WTC11 (cell line): ENCODE data around the gene LARGE1. TPM values are rescaled to one million over a fixed set of nuclear protein-coding genes. Genes with fewer than 3 reads are reported as not detected.

Source experiments
- ATAC-seq: fragments of 200-7000 bp; cut with Tn5 transposase; 2 replicates; pipeline ENCODE4 v1.10.0; 2021; ENCODE audit warnings: mild to moderate bottlenecking, moderate library complexity
- CTCF ChIA-PET: fragments of 300-600 bp; sonication (Branson Sonifier 250); formaldehyde crosslinking; loops from one replicate; lab custom pipeline; 2021; ENCODE audit warnings: antibody characterized with exemption; lab: Charles Lee
- POLR2A ChIA-PET: fragments of 350-600 bp; sonication (Branson Sonifier 250); formaldehyde crosslinking; loops from one replicate; lab custom pipeline; 2021; ENCODE audit warnings: antibody characterized with exemption; lab: Charles Lee
- DNase-seq: peaks from one replicate; pipeline ENCODE4 v3.0.0; 2021; ENCODE audit warnings: low spot score
- H3K27ac Mint-ChIP-seq: 2 replicates; pipeline ENCODE4 v1.8.0; 2021; ENCODE audit warnings: mixed read lengths
- H3K27me3 Mint-ChIP-seq: 2 replicates; pipeline ENCODE4 v1.8.0; 2021; ENCODE audit warnings: low read depth, mild to moderate bottlenecking, moderate library complexity, mixed read lengths
- H3K36me3 Mint-ChIP-seq: 2 replicates; pipeline ENCODE4 v1.8.0; 2021; ENCODE audit warnings: mixed read lengths
- H3K4me1 Mint-ChIP-seq: 2 replicates; pipeline ENCODE4 v1.8.0; 2022; ENCODE audit warnings: mixed read lengths
- H3K4me3 Mint-ChIP-seq: 2 replicates; pipeline ENCODE4 v1.8.0; 2021; ENCODE audit warnings: mild to moderate bottlenecking, moderate library complexity, mixed read lengths
- H3K9me3 Mint-ChIP-seq: 2 replicates; pipeline ENCODE4 v1.8.0; 2021; ENCODE audit warnings: mixed read lengths
- EMX1 ChIP-seq: fragments of 250-450 bp; sonication (Bioruptor Pico); IDR thresholded peaks from 2 replicates; pipeline ENCODE4 v1.8.0; 2021; ENCODE audit warnings: mild to moderate bottlenecking
- GABPB1 ChIP-seq: sonication (generic); formaldehyde crosslinking; IDR thresholded peaks from 2 replicates; pipeline ENCODE4 v1.8.1; 2023; ENCODE audit warnings: mild to moderate bottlenecking, missing genetic modification reagents
- JUN ChIP-seq: sonication (generic); formaldehyde crosslinking; IDR thresholded peaks from 2 replicates; pipeline ENCODE4 v1.8.0; 2023; ENCODE audit warnings: mild to moderate bottlenecking, missing genetic modification reagents
- KAT7 ChIP-seq: sonication (generic); formaldehyde crosslinking; IDR thresholded peaks from 2 replicates; pipeline ENCODE4 v1.8.1; 2023; ENCODE audit warnings: missing genetic modification reagents, mild to moderate bottlenecking, borderline replicate concordance
- MYBL2 ChIP-seq: sonication (generic); formaldehyde crosslinking; IDR thresholded peaks from 2 replicates; pipeline ENCODE4 v1.8.1; 2023; ENCODE audit warnings: mild to moderate bottlenecking, moderate library complexity, missing genetic modification reagents
- NFATC4 ChIP-seq: fragments of 250-450 bp; sonication (Bioruptor Pico); IDR thresholded peaks from 2 replicates; pipeline ENCODE4 v1.9.0; 2021; ENCODE audit warnings: mild to moderate bottlenecking
- NR3C1 ChIP-seq: sonication (generic); formaldehyde crosslinking; conservative IDR thresholded peaks from 2 replicates; pipeline ENCODE4 v1.8.1; 2023; ENCODE audit warnings: low read depth, mild to moderate bottlenecking, missing genetic modification reagents
- OVOL2 ChIP-seq: fragments of 250-450 bp; sonication (Bioruptor Pico); IDR thresholded peaks from 2 replicates; pipeline ENCODE4 v1.9.0; 2021; ENCODE audit warnings: mild to moderate bottlenecking, borderline replicate concordance
- SMAD3 ChIP-seq: sonication (generic); formaldehyde crosslinking; IDR thresholded peaks from 2 replicates; pipeline ENCODE4 v1.8.0; 2022; ENCODE audit warnings: missing genetic modification reagents, mild to moderate bottlenecking, borderline replicate concordance
- TEAD1 ChIP-seq: sonication (generic); formaldehyde crosslinking; IDR thresholded peaks from 2 replicates; pipeline ENCODE4 v1.8.0; 2022; ENCODE audit warnings: mild to moderate bottlenecking, missing genetic modification reagents
- ZNF121 ChIP-seq: sonication (generic); formaldehyde crosslinking; IDR thresholded peaks from 2 replicates; pipeline ENCODE4 v1.8.0; 2023; ENCODE audit warnings: missing genetic modification reagents
- ZNF219 ChIP-seq: sonication (generic); formaldehyde crosslinking; IDR thresholded peaks from 2 replicates; pipeline ENCODE4 v1.8.0; 2023; ENCODE audit warnings: missing genetic modification reagents, mild to moderate bottlenecking, borderline replicate concordance
- ZNF416 ChIP-seq: fragments of 250-450 bp; sonication (Bioruptor Pico); IDR thresholded peaks from 2 replicates; pipeline ENCODE4 v1.9.0; 2021; ENCODE audit warnings: mild to moderate bottlenecking, inconsistent platforms
- total RNA-seq: library from RNA; stranded (reverse); gene quantifications from 3 replicates; pipeline ENCODE4 v1.2.3, GENCODE V29; 2021
- TF ChIP-seq, protein P1 (sequence below): sonication (generic); formaldehyde crosslinking; IDR thresholded peaks from 2 replicates; pipeline ENCODE4 v1.8.0; 2022; ENCODE audit warnings: mild to moderate bottlenecking, missing genetic modification reagents
- TF ChIP-seq, protein P2 (sequence below): sonication (generic); formaldehyde crosslinking; IDR thresholded peaks from 2 replicates; pipeline ENCODE4 v1.8.0; 2022; ENCODE audit warnings: missing genetic modification reagents
- TF ChIP-seq, protein P3 (sequence below): fragments of 200-600 bp; IDR thresholded peaks from 2 replicates; pipeline ENCODE4 v1.8.0; 2022; ENCODE audit warnings: antibody characterized with exemption
- TF ChIP-seq, protein P4 (sequence below): sonication (generic); formaldehyde crosslinking; IDR thresholded peaks from 2 replicates; pipeline ENCODE4 v1.8.1; 2022; ENCODE audit warnings: low read depth, mild to moderate bottlenecking, moderate library complexity, missing genetic modification reagents, borderline replicate concordance
- TF ChIP-seq, protein P5 (sequence below): sonication (generic); formaldehyde crosslinking; IDR thresholded peaks from 2 replicates; pipeline ENCODE4 v1.8.1; 2022; ENCODE audit warnings: missing genetic modification reagents, borderline replicate concordance
- TF ChIP-seq, protein P6 (sequence below): fragments of 250-450 bp; sonication (Bioruptor Pico); IDR thresholded peaks from 2 replicates; pipeline ENCODE4 v1.9.0; 2021; ENCODE audit warnings: moderate library complexity, mild to moderate bottlenecking, inconsistent platforms, borderline replicate concordance
- TF ChIP-seq, protein P7 (sequence below): sonication (generic); formaldehyde crosslinking; IDR thresholded peaks from 2 replicates; pipeline ENCODE4 v1.8.1; 2022; ENCODE audit warnings: low read depth, missing genetic modification reagents, borderline replicate concordance
- TF ChIP-seq, protein P8 (sequence below): sonication (generic); formaldehyde crosslinking; IDR thresholded peaks from 2 replicates; pipeline ENCODE4 v1.8.0; 2023; ENCODE audit warnings: mild to moderate bottlenecking, missing genetic modification reagents

LARGE1 gene
- total RNA-seq, 1 experiment from 2014 or later, result 72.6 TPM

DNA sequence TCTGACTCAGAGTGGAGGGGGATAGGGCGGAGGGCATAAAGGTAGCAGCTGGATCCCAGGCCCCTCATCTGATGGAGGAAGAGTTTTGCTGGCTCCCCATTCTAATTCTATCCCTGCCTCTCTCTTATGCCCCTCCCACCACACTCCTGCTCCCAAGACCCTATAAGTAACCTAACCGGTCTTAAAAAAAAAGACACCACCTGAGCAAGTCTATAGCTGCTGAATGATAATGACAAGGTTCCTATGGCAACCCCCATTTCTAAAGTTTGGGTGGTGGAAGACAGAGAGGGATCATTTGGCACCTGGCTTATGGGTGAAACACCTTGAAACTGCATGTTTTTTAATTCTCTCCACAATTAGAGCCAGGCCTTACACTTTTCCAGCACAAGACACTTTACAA lies 69.6 kb downstream of the LARGE1 start (continued):
- TF ChIP-seq, protein P1, sequence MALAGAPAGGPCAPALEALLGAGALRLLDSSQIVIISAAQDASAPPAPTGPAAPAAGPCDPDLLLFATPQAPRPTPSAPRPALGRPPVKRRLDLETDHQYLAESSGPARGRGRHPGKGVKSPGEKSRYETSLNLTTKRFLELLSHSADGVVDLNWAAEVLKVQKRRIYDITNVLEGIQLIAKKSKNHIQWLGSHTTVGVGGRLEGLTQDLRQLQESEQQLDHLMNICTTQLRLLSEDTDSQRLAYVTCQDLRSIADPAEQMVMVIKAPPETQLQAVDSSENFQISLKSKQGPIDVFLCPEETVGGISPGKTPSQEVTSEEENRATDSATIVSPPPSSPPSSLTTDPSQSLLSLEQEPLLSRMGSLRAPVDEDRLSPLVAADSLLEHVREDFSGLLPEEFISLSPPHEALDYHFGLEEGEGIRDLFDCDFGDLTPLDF (CRISPR knock-in tag), result no peak
- no peak for TF ChIP-seq OVOL2 (CRISPR knock-in tag)
- no peak for TF ChIP-seq TEAD1
- TF ChIP-seq, protein P2, sequence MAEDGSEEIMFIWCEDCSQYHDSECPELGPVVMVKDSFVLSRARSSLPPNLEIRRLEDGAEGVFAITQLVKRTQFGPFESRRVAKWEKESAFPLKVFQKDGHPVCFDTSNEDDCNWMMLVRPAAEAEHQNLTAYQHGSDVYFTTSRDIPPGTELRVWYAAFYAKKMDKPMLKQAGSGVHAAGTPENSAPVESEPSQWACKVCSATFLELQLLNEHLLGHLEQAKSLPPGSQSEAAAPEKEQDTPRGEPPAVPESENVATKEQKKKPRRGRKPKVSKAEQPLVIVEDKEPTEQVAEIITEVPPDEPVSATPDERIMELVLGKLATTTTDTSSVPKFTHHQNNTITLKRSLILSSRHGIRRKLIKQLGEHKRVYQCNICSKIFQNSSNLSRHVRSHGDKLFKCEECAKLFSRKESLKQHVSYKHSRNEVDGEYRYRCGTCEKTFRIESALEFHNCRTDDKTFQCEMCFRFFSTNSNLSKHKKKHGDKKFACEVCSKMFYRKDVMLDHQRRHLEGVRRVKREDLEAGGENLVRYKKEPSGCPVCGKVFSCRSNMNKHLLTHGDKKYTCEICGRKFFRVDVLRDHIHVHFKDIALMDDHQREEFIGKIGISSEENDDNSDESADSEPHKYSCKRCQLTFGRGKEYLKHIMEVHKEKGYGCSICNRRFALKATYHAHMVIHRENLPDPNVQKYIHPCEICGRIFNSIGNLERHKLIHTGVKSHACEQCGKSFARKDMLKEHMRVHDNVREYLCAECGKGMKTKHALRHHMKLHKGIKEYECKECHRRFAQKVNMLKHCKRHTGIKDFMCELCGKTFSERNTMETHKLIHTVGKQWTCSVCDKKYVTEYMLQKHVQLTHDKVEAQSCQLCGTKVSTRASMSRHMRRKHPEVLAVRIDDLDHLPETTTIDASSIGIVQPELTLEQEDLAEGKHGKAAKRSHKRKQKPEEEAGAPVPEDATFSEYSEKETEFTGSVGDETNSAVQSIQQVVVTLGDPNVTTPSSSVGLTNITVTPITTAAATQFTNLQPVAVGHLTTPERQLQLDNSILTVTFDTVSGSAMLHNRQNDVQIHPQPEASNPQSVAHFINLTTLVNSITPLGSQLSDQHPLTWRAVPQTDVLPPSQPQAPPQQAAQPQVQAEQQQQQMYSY, result no peak
- no peak for TF ChIP-seq KAT7 (CRISPR knock-in tag)
- TF ChIP-seq ZNF416 (CRISPR knock-in tag), result no peak
- TF ChIP-seq NR3C1 (CRISPR knock-in tag), result no peak
- TF ChIP-seq NFATC4 (CRISPR knock-in tag), result no peak
- TF ChIP-seq, protein P3, sequence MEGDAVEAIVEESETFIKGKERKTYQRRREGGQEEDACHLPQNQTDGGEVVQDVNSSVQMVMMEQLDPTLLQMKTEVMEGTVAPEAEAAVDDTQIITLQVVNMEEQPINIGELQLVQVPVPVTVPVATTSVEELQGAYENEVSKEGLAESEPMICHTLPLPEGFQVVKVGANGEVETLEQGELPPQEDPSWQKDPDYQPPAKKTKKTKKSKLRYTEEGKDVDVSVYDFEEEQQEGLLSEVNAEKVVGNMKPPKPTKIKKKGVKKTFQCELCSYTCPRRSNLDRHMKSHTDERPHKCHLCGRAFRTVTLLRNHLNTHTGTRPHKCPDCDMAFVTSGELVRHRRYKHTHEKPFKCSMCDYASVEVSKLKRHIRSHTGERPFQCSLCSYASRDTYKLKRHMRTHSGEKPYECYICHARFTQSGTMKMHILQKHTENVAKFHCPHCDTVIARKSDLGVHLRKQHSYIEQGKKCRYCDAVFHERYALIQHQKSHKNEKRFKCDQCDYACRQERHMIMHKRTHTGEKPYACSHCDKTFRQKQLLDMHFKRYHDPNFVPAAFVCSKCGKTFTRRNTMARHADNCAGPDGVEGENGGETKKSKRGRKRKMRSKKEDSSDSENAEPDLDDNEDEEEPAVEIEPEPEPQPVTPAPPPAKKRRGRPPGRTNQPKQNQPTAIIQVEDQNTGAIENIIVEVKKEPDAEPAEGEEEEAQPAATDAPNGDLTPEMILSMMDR, result no peak

DNA sequence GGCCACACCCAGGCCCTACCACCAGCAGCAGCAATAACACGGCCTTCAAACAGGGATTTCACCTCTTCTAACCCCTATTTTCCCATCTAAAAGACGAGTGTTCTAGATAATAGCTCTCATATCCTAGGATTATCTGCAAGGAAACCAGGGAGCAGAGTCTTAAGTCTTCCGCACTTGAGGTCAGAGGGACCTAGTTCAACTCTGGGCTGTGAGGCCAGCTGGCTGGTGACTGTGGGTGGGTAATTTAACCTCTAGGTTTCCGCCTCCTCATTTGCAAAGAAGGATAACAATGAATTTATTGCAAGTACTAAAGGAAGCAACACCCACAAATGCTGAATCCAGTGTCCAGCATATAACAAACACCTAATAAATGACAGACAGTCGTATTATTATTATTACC lies 70.1 kb downstream of the LARGE1 start:
- no peaks in the 10 kb centered on the region for H3K27me3 Mint-ChIP-seq
- ChIA-PET CTCF (interaction anchor here (1.0 to 2.5 kb wide), 4 partner anchors 15 to 73 kb away, joined by 3 to 13 read pairs (median 6); partner anchors contain the start of gene LARGE1), POLR2A (interaction anchor here (1.0 to 1.3 kb wide), 3 partner anchors 19 to 71 kb away, joined by 3 to 5 read pairs (median 3); no protein-coding TSS in a partner anchor)
- peaks cover 22% of the 10 kb centered on the region for H3K9me3 Mint-ChIP-seq
- DNase-seq (no peak), ATAC-seq (no peak)
- H3K36me3 Mint-ChIP-seq, result peaks cover 22% of the 10 kb centered on the region
- peak overlapping the region; percentile 96 for H3K27ac Mint-ChIP-seq
- H3K4me3 Mint-ChIP-seq, result peak overlapping the region; percentile 54
- H3K4me1 Mint-ChIP-seq, result peaks cover 85% of the 10 kb centered on the region
- TF ChIP-seq, protein P4, sequence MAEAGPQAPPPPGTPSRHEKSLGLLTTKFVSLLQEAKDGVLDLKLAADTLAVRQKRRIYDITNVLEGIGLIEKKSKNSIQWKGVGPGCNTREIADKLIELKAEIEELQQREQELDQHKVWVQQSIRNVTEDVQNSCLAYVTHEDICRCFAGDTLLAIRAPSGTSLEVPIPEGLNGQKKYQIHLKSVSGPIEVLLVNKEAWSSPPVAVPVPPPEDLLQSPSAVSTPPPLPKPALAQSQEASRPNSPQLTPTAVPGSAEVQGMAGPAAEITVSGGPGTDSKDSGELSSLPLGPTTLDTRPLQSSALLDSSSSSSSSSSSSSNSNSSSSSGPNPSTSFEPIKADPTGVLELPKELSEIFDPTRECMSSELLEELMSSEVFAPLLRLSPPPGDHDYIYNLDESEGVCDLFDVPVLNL (CRISPR knock-in tag), result no peak
- TF ChIP-seq, protein P5, sequence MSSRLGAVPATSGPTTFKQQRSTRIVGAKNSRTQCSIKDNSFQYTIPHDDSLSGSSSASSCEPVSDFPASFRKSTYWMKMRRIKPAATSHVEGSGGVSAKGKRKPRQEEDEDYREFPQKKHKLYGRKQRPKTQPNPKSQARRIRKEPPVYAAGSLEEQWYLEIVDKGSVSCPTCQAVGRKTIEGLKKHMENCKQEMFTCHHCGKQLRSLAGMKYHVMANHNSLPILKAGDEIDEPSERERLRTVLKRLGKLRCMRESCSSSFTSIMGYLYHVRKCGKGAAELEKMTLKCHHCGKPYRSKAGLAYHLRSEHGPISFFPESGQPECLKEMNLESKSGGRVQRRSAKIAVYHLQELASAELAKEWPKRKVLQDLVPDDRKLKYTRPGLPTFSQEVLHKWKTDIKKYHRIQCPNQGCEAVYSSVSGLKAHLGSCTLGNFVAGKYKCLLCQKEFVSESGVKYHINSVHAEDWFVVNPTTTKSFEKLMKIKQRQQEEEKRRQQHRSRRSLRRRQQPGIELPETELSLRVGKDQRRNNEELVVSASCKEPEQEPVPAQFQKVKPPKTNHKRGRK, result no peak
- TF ChIP-seq ZNF121 (CRISPR knock-in tag) (no peak), GABPB1 (no peak), TEAD1 (no peak), ZNF219 (no peak), MYBL2 (CRISPR knock-in tag) (no peak), SMAD3 (no peak), NFATC4 (CRISPR knock-in tag) (no peak), NR3C1 (CRISPR knock-in tag) (no peak), JUN (CRISPR knock-in tag) (no peak), EMX1 (no peak)
- TF ChIP-seq, protein P6, sequence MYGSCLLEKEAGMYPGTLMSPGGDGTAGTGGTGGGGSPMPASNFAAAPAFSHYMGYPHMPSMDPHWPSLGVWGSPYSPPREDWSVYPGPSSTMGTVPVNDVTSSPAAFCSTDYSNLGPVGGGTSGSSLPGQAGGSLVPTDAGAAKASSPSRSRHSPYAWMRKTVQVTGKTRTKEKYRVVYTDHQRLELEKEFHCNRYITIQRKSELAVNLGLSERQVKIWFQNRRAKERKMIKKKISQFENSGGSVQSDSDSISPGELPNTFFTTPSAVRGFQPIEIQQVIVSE (CRISPR knock-in tag), result no peak
- TF ChIP-seq, protein P7, sequence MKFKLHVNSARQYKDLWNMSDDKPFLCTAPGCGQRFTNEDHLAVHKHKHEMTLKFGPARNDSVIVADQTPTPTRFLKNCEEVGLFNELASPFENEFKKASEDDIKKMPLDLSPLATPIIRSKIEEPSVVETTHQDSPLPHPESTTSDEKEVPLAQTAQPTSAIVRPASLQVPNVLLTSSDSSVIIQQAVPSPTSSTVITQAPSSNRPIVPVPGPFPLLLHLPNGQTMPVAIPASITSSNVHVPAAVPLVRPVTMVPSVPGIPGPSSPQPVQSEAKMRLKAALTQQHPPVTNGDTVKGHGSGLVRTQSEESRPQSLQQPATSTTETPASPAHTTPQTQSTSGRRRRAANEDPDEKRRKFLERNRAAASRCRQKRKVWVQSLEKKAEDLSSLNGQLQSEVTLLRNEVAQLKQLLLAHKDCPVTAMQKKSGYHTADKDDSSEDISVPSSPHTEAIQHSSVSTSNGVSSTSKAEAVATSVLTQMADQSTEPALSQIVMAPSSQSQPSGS (CRISPR knock-in tag), result no peak
- TF ChIP-seq, protein P8, sequence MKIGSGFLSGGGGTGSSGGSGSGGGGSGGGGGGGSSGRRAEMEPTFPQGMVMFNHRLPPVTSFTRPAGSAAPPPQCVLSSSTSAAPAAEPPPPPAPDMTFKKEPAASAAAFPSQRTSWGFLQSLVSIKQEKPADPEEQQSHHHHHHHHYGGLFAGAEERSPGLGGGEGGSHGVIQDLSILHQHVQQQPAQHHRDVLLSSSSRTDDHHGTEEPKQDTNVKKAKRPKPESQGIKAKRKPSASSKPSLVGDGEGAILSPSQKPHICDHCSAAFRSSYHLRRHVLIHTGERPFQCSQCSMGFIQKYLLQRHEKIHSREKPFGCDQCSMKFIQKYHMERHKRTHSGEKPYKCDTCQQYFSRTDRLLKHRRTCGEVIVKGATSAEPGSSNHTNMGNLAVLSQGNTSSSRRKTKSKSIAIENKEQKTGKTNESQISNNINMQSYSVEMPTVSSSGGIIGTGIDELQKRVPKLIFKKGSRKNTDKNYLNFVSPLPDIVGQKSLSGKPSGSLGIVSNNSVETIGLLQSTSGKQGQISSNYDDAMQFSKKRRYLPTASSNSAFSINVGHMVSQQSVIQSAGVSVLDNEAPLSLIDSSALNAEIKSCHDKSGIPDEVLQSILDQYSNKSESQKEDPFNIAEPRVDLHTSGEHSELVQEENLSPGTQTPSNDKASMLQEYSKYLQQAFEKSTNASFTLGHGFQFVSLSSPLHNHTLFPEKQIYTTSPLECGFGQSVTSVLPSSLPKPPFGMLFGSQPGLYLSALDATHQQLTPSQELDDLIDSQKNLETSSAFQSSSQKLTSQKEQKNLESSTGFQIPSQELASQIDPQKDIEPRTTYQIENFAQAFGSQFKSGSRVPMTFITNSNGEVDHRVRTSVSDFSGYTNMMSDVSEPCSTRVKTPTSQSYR (CRISPR knock-in tag), result no peak
